ENCODE results near the gene MAGEA9.
A peak's percentile ranks its signal among the peaks of the same experiment; 100 is the strongest.

Gene MAGEA9

DNA sequence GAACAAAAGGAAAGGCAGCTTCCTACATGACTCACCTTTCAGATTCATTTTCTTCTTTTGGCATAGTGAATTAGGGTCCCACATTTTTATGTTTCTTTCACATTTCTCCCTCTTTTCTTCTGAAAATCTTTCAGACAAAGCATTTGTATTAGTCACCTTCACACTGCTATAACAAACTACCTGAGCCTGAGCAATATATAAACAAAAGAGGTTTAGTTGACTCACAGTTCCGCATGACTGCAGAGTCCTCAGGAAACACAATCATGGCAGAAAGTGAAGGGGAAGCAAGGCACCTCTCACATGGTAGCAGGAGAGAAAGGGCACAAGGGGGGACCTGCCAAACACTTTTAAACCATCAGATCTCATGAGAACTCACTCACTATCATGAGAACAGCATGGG is 36.9 kb downstream of the MAGEA9 start:
- Mint-ChIP-seq H3K27me3 (ENCODE audit: low read depth) (no peaks in the 10 kb centered on the region), H3K27ac (no peak overlapping the region), H3K36me3 (ENCODE audit: low read depth) (no peaks in the 10 kb centered on the region)

DNA sequence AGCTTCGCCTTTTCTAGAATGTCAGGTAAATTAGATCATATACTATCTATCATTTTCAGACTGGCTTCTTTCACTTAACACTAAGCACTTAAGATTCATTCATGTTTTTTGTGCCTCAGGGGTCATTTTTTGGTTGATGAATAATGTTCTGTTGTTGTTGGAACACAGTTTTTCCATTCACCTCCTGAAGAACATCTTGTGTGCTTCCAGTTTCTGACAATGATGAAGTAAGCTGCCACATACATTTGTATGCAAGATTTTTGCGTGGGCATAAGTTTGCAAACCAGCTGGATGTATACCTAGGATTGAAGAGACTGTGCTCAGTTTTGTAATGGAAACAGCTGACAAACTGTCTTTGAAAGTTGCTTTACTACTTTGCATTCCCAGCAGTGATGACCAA is 37.6 kb downstream of the MAGEA9 start:
- Mint-ChIP-seq H3K4me1 (no peaks in the 10 kb centered on the region), H3K27ac (no peak overlapping the region), H3K9me3 (peaks cover 9% of the 10 kb centered on the region), H3K4me3 (no peak overlapping the region), H3K27me3 (ENCODE audit: low read depth) (no peaks in the 10 kb centered on the region), H3K36me3 (ENCODE audit: low read depth) (no peaks in the 10 kb centered on the region)
- no peak for TF ChIP-seq CTCF (IDR thresholded peaks at IDR 0.05; ENCODE audit: unreplicated experiment in 3 of 3)

More for the DNA sequence above, 36.9 kb downstream of the MAGEA9 start:
- TF ChIP-seq CTCF (IDR thresholded peaks at IDR 0.05; ENCODE audit: unreplicated experiment in 3 of 3) = no peak
- Mint-ChIP-seq H3K4me1 (no peaks in the 10 kb centered on the region), H3K4me3 (no peak overlapping the region), H3K9me3 (peaks cover 9% of the 10 kb centered on the region)

- peaks cover 13% of the 10 kb centered on the region for H3K9me3 Mint-ChIP-seq
- H3K4me1 Mint-ChIP-seq = peaks cover 6% of the 10 kb centered on the region
- H3K4me3 Mint-ChIP-seq = no peak overlapping the region
- H3K27me3 Mint-ChIP-seq (ENCODE audit: low read depth) = no peaks in the 10 kb centered on the region
- peak in 1 of 3 experiments; percentile 8 for TF ChIP-seq CTCF (IDR thresholded peaks at IDR 0.05; ENCODE audit: unreplicated experiment in 3 of 3)
- no peaks in the 10 kb centered on the region for H3K36me3 Mint-ChIP-seq (ENCODE audit: low read depth)
- no peak overlapping the region for H3K27ac Mint-ChIP-seq
These were observed 43.7 kb downstream of the MAGEA9 start for GRCh38 chrX:149825424-149825823.

- Mint-ChIP-seq H3K4me1 (peaks cover 10% of the 10 kb centered on the region), H3K4me3 (peak overlapping the region in 1 of 3 experiments; percentile 27), H3K9me3 (peaks cover 10% of the 10 kb centered on the region), H3K27me3 (ENCODE audit: low read depth) (no peaks in the 10 kb centered on the region), H3K27ac (peak overlapping the region in 1 of 3 experiments; percentile 5), H3K36me3 (ENCODE audit: low read depth) (no peaks in the 10 kb centered on the region)
- TF ChIP-seq CTCF (IDR thresholded peaks at IDR 0.05; ENCODE audit: unreplicated experiment in 3 of 3) = no peak
These were observed 45.5 kb downstream of the MAGEA9 start for GRCh38 chrX:149827254-149827653.

- H3K9me3 Mint-ChIP-seq = peaks cover 4% of the 10 kb centered on the region
- no peak for TF ChIP-seq CTCF (IDR thresholded peaks at IDR 0.05; ENCODE audit: unreplicated experiment in 3 of 3)
These were observed 48.0 kb downstream of the MAGEA9 start for GRCh38 chrX:149829751-149830191.

DNA sequence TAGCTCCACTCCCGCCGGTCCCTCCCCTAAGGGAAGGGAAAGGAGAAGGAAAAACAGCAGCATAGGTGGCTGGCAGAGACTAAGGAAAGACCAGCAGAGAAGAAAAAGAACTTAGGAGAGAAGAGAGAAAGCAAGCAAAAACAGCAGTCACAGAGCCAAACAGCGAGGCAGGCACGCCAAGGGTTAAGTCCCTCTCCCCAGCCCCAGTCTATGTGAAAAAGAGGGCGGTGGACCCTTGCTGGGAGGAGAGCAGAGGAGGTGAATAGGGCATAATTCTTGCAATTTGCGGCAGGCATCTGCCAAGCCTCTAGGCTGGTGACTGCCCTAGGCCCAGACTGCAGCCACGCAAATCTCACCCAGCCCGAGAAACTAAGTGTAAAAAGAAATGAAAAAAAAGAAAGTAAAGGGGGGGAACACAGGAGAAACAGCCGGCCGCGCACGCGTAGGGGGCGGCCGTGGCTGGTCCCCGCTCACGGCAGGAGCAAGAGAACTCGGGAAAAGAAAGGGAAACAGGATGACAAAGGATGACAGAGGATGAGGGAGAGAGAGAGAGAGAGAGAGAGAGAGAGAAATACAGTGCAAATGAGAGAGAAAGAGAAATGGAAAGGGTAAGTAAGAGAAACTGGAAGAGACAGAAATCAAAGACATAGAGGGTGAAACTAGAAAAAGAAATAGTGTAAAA is 48.6 kb downstream of the MAGEA9 start:
- H3K9me3 Mint-ChIP-seq = no peaks in the 10 kb centered on the region

More at GRCh38 chrX:149829751-149830191, 48.0 kb downstream of the MAGEA9 start:
- Mint-ChIP-seq H3K27me3 (ENCODE audit: low read depth) (no peaks in the 10 kb centered on the region), H3K36me3 (ENCODE audit: low read depth) (no peaks in the 10 kb centered on the region), H3K4me3 (peak overlapping the region; percentile 79 to 84 (median 82)), H3K27ac (peak overlapping the region; percentile 91 to 93 (median 93)), H3K4me1 (peaks cover 10% of the 10 kb centered on the region)

More for the DNA sequence above, 48.6 kb downstream of the MAGEA9 start:
- Mint-ChIP-seq H3K27ac (peak overlapping the region; percentile 91 to 93 (median 93)), H3K36me3 (ENCODE audit: low read depth) (no peaks in the 10 kb centered on the region), H3K4me1 (peaks cover 10% of the 10 kb centered on the region), H3K27me3 (ENCODE audit: low read depth) (no peaks in the 10 kb centered on the region), H3K4me3 (peak overlapping the region; percentile 79 to 84 (median 82))
- TF ChIP-seq CTCF (IDR thresholded peaks at IDR 0.05; ENCODE audit: unreplicated experiment in 3 of 3) = no peak

All from nephron (organoid).